PFSK-1 (cell line): ENCODE results near the gene SLC16A2.

ENCODE experiments used
- POLR2AphosphoS5 ChIP-seq: IDR thresholded peaks from 2 replicates; pipeline ENCODE4 v1.6.1; 2012; ENCODE audit warnings: low read depth, mild to moderate bottlenecking, control low read depth, low read length, moderate library complexity
- REST ChIP-seq, 2 experiments: IDR thresholded peaks; 2 replicates each; pipeline versions ENCODE4 v1.6.1 to v1.8.0; 2011 to 2012; ENCODE audit warnings: low read depth in 2 of 2, low read length in 2 of 2, control low read depth in 1 of 2, inconsistent platforms in 1 of 2, mild to moderate bottlenecking in 1 of 2, moderate library complexity in 1 of 2; ENCODE audit not compliant: insufficient read depth in 1 of 2
- TAF1 ChIP-seq: IDR thresholded peaks from 2 replicates; pipeline ENCODE4 v1.6.1; 2012; ENCODE audit warnings: low read length, control low read depth, borderline replicate concordance; ENCODE audit not compliant: insufficient read depth

DNA sequence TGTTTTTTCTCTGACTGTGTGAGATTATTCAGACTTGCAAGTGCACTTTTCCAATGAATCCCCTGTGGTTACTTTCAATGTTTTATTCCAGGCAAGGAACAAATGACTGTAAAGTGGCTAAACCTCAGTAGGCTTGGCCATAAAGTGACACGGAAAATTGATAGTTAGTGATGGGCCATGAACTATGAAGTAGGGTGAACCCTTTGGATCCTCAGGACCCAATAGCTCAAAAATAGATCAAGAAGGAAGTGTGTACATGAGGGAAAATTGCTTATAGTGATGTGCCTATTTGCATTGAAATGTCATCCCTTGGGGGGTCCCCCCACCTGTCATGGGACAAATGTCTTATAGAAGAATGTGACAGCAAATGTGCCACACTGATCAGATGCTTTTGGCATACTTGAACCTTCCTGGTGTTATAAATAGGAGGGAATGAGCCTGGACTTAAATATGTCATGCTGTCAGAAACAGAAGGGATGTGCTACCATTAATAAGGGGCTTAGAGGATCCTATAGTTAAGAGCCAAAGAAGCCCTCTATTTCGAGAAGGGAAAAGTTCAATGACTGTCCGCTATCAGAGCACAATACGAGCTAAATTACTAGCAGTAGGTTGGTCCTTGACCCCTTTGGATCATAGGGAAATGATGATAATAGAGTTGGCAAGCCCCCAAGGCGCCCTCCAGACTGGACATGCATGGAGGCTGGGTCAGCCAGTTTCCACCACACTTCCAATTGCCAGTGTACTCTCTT lies 30.3 kb downstream of the SLC16A2 start:
- no peak for TF ChIP-seq POLR2AphosphoS5
- no peak for TF ChIP-seq TAF1
- no peak for TF ChIP-seq REST (IDR thresholded peaks at IDR 0.05; ENCODE audit: insufficient read depth in 1 of 2, low read depth in 2 of 2, low read length in 2 of 2)
